ENCODE data around the gene MCM3AP. TPM values are rescaled to one million over a fixed set of nuclear protein-coding genes. Genes with fewer than 3 reads are reported as not detected.

Gene MCM3AP
- total RNA-seq, 2 experiments from 2014 or later = 109 to 166 TPM

DNA sequence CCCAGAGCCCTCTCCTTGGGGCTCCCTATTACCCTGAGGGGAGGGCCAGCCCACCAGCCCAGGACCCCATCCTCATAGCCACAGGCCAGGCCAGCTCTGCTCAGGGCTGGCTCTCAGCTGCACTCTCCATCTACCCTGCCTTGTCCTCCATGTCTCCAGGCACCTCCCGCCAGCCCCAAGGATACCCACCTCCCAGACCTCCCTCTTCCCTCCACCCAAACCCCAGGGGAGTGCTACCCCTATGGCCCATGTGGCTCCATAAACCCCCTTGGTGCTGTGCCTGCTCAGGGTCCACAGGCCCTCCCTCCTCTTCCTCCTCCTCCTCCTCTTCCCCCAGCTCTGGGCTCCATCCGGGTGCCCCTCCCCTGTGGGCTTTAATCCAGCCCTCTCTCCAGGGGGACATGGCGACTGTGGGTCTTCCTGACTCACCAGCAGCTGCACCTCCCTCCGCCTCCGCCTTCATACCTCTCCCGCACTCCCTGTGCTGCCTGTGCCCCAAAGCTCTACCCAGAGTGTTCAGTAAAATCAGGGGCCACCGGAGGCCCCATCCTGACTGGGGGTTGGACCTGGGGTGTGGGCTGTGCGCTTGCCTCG lies 9.9 kb upstream of the MCM3AP start:
- Histone ChIP-seq H3K79me2 (ENCODE audit: insufficient read depth, low read depth, low read length) (no peaks in the 10 kb centered on the region), H4K20me1 (ENCODE audit: insufficient read depth, low read length) (no peaks in the 10 kb centered on the region), H3K4me2 (ENCODE audit: low read length) (no peak overlapping the region), H3K9me2 (ENCODE audit: insufficient read depth, low read length) (no peaks in the 10 kb centered on the region), H3K36me3 (ENCODE audit: insufficient read depth, low read length) (peaks cover 30% of the 10 kb centered on the region), H3K4me1 (ENCODE audit: insufficient read depth, low read length, poor library complexity, severe bottlenecking) (peaks cover 26% of the 10 kb centered on the region), H3K9me3 (ENCODE audit: low read length) (no peaks in the 10 kb centered on the region), H2AFZ (ENCODE audit: low read length) (no peak overlapping the region), H3K4me3 (ENCODE audit: low read depth, low read length, poor library complexity, severe bottlenecking) (no peak overlapping the region), H3K27ac (ENCODE audit: low read depth, low read length, poor library complexity, severe bottlenecking) (no peak overlapping the region)
- intact Hi-C loops (cut with micrococcal nuclease; ENCODE audit: unreplicated experiment) = no loop called here
- TF ChIP-seq, protein P1, sequence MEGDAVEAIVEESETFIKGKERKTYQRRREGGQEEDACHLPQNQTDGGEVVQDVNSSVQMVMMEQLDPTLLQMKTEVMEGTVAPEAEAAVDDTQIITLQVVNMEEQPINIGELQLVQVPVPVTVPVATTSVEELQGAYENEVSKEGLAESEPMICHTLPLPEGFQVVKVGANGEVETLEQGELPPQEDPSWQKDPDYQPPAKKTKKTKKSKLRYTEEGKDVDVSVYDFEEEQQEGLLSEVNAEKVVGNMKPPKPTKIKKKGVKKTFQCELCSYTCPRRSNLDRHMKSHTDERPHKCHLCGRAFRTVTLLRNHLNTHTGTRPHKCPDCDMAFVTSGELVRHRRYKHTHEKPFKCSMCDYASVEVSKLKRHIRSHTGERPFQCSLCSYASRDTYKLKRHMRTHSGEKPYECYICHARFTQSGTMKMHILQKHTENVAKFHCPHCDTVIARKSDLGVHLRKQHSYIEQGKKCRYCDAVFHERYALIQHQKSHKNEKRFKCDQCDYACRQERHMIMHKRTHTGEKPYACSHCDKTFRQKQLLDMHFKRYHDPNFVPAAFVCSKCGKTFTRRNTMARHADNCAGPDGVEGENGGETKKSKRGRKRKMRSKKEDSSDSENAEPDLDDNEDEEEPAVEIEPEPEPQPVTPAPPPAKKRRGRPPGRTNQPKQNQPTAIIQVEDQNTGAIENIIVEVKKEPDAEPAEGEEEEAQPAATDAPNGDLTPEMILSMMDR (conservative IDR thresholded peaks at IDR 0.05; ENCODE audit: low read length) = no peak
- no peak for TF ChIP-seq EZH2phosphoT487 (IDR thresholded peaks at IDR 0.05; ENCODE audit: borderline replicate concordance, low read depth, low read length)
- no peak for DNase-seq (ENCODE audit: low spot score)
- BruUV-seq (replicated peaks) = no TSS peak
- ChIA-PET POLR2A (no interaction called here), CTCF (ENCODE audit: unreplicated experiment) (no interaction called here)

GRCh38 chr21:46294647-46295176 lies 9.3 kb upstream of the MCM3AP start:
- ChIA-PET CTCF (ENCODE audit: unreplicated experiment) (no interaction called here), POLR2A (no interaction called here)
- no peak overlapping the region for H3K27ac ChIP-seq (ENCODE audit: low read depth, low read length, poor library complexity, severe bottlenecking)
- H2AFZ ChIP-seq (ENCODE audit: low read length) = no peak overlapping the region
- H3K36me3 ChIP-seq (ENCODE audit: insufficient read depth, low read length) = peaks cover 24% of the 10 kb centered on the region
- no TSS peak for BruUV-seq (replicated peaks)
- no peaks in the 10 kb centered on the region for H3K9me2 ChIP-seq (ENCODE audit: insufficient read depth, low read length)
- H4K20me1 ChIP-seq (ENCODE audit: insufficient read depth, low read length) = no peaks in the 10 kb centered on the region
- intact Hi-C loops (cut with micrococcal nuclease; ENCODE audit: unreplicated experiment) = no loop called here
- H3K4me1 ChIP-seq (ENCODE audit: insufficient read depth, low read length, poor library complexity, severe bottlenecking) = peaks cover 31% of the 10 kb centered on the region
- no peak for TF ChIP-seq EZH2phosphoT487 (IDR thresholded peaks at IDR 0.05; ENCODE audit: borderline replicate concordance, low read depth, low read length)
- no peak for DNase-seq (ENCODE audit: low spot score)
- H3K9me3 ChIP-seq (ENCODE audit: low read length) = no peaks in the 10 kb centered on the region
- no peak overlapping the region for H3K4me3 ChIP-seq (ENCODE audit: low read depth, low read length, poor library complexity, severe bottlenecking)
- H3K4me2 ChIP-seq (ENCODE audit: low read length) = no peak overlapping the region
- no peaks in the 10 kb centered on the region for H3K79me2 ChIP-seq (ENCODE audit: insufficient read depth, low read depth, low read length)

GRCh38 chr21:46291561-46291960 lies 6.2 kb upstream of the MCM3AP start:
- Histone ChIP-seq H4K20me1 (ENCODE audit: insufficient read depth, low read length) (no peaks in the 10 kb centered on the region), H3K9me3 (ENCODE audit: low read length) (no peaks in the 10 kb centered on the region), H3K79me2 (ENCODE audit: insufficient read depth, low read depth, low read length) (peaks cover 10% of the 10 kb centered on the region; the same call in 1 of the 2 replicates), H2AFZ (ENCODE audit: low read length) (no peak overlapping the region), H3K4me3 (ENCODE audit: low read depth, low read length, poor library complexity, severe bottlenecking) (no peak overlapping the region), H3K36me3 (ENCODE audit: insufficient read depth, low read length) (peaks cover 20% of the 10 kb centered on the region), H3K4me2 (ENCODE audit: low read length) (no peak overlapping the region), H3K27ac (ENCODE audit: low read depth, low read length, poor library complexity, severe bottlenecking) (no peak overlapping the region), H3K9me2 (ENCODE audit: insufficient read depth, low read length) (no peaks in the 10 kb centered on the region), H3K4me1 (ENCODE audit: insufficient read depth, low read length, poor library complexity, severe bottlenecking) (peaks cover 35% of the 10 kb centered on the region)
- CTCF ChIA-PET (ENCODE audit: unreplicated experiment) = interaction anchor here (0.6 kb wide), 1 partner anchor 23 kb away, joined by 3 read pairs; no protein-coding TSS in a partner anchor
- intact Hi-C loops (cut with micrococcal nuclease; ENCODE audit: unreplicated experiment) = no loop called here
- TF ChIP-seq EZH2phosphoT487 (IDR thresholded peaks at IDR 0.05; ENCODE audit: borderline replicate concordance, low read depth, low read length) = no peak
- TF ChIP-seq, protein P1 (conservative IDR thresholded peaks at IDR 0.05; ENCODE audit: low read length) = no peak
- DNase-seq (ENCODE audit: low spot score) = no peak
- POLR2A ChIA-PET = interaction anchor here (0.7 kb wide), 1 partner anchor 1160 kb away, joined by 4 read pairs; no protein-coding TSS in a partner anchor
- BruUV-seq (replicated peaks) = no TSS peak

All from OCI-LY7 (cell line).